Nephron progenitor cell (in vitro differentiated cells): ENCODE data around the gene PKM.

Experiments used
- DNase-seq: peaks from one replicate; pipeline ENCODE4 v3.0.0; 2021
- H3K27ac Mint-ChIP-seq: 2 replicates; pipeline ENCODE4 v1.8.0; 2021; ENCODE audit warnings: mild to moderate bottlenecking, moderate library complexity, mixed read lengths
- H3K27me3 Mint-ChIP-seq: 2 replicates; pipeline ENCODE4 v1.8.0; 2021; ENCODE audit warnings: mild to moderate bottlenecking, low read depth, mixed read lengths; ENCODE audit not compliant: poor library complexity
- H3K36me3 Mint-ChIP-seq: 2 replicates; pipeline ENCODE4 v1.8.0; 2021; ENCODE audit warnings: low read depth, mixed read lengths
- H3K4me1 Mint-ChIP-seq: 2 replicates; pipeline ENCODE4 v1.8.0; 2021; ENCODE audit warnings: mixed read lengths
- H3K4me3 Mint-ChIP-seq: 2 replicates; pipeline ENCODE4 v1.8.0; 2021; ENCODE audit warnings: mild to moderate bottlenecking, moderate library complexity, mixed read lengths
- H3K9me3 Mint-ChIP-seq: 2 replicates; pipeline ENCODE4 v1.8.0; 2021; ENCODE audit warnings: mild to moderate bottlenecking, moderate library complexity, mixed read lengths
- CTCF ChIP-seq: fragments of 200-600 bp; sonication (generic); IDR thresholded peaks from 2 replicates; pipeline ENCODE4 v1.5.0; 2021; ENCODE audit warnings: antibody characterized with exemption

PKM gene

GRCh38 chr15:72216079-72216478, 14.9 kb downstream of the PKM start:
- Mint-ChIP-seq H3K4me1 (peaks cover 19% of the 10 kb centered on the region), H3K9me3 (no peaks in the 10 kb centered on the region), H3K27me3 (no peaks in the 10 kb centered on the region), H3K27ac (no peak overlapping the region), H3K36me3 (peaks cover 93% of the 10 kb centered on the region), H3K4me3 (no peak overlapping the region)
- DNase-seq = no peak
- TF ChIP-seq CTCF = no peak

GRCh38 chr15:72207558-72208085, 23.4 kb downstream of the PKM start:
- no peak for DNase-seq
- Mint-ChIP-seq H3K4me3 (no peak overlapping the region), H3K4me1 (no peaks in the 10 kb centered on the region), H3K9me3 (no peaks in the 10 kb centered on the region), H3K36me3 (peaks cover 94% of the 10 kb centered on the region), H3K27ac (no peak overlapping the region), H3K27me3 (no peaks in the 10 kb centered on the region)
- no peak for TF ChIP-seq CTCF

- H3K9me3 Mint-ChIP-seq = no peaks in the 10 kb centered on the region
- H3K27ac Mint-ChIP-seq = no peak overlapping the region
- no peak overlapping the region for H3K4me3 Mint-ChIP-seq
- peaks cover 89% of the 10 kb centered on the region for H3K36me3 Mint-ChIP-seq
- DNase-seq = no peak
- no peak for TF ChIP-seq CTCF
- H3K27me3 Mint-ChIP-seq = no peaks in the 10 kb centered on the region
- H3K4me1 Mint-ChIP-seq = no peaks in the 10 kb centered on the region
These were observed 24.4 kb downstream of the PKM start for GRCh38 chr15:72206677-72207000.

GRCh38 chr15:72205896-72206676, 24.9 kb downstream of the PKM start:
- H3K4me1 Mint-ChIP-seq = no peaks in the 10 kb centered on the region
- TF ChIP-seq CTCF = no peak
- peak overlapping the region; percentile 61 for H3K27ac Mint-ChIP-seq
- H3K4me3 Mint-ChIP-seq = no peak overlapping the region
- peaks cover 84% of the 10 kb centered on the region for H3K36me3 Mint-ChIP-seq
- DNase-seq = no peak
- no peaks in the 10 kb centered on the region for H3K9me3 Mint-ChIP-seq
- H3K27me3 Mint-ChIP-seq = no peaks in the 10 kb centered on the region

GRCh38 chr15:72205273-72205672, 25.7 kb downstream of the PKM start:
- no peak for DNase-seq
- H3K27ac Mint-ChIP-seq = peak overlapping the region; percentile 61
- H3K4me1 Mint-ChIP-seq = no peaks in the 10 kb centered on the region
- peaks cover 86% of the 10 kb centered on the region for H3K36me3 Mint-ChIP-seq
- peaks cover 3% of the 10 kb centered on the region for H3K27me3 Mint-ChIP-seq
- no peaks in the 10 kb centered on the region for H3K9me3 Mint-ChIP-seq
- no peak for TF ChIP-seq CTCF
- no peak overlapping the region for H3K4me3 Mint-ChIP-seq

GRCh38 chr15:72203507-72203837, 27.5 kb downstream of the PKM start:
- peaks cover 14% of the 10 kb centered on the region for H3K27me3 Mint-ChIP-seq
- no peak for DNase-seq
- H3K36me3 Mint-ChIP-seq = peaks cover 89% of the 10 kb centered on the region
- H3K9me3 Mint-ChIP-seq = no peaks in the 10 kb centered on the region
- H3K4me3 Mint-ChIP-seq = no peak overlapping the region
- no peaks in the 10 kb centered on the region for H3K4me1 Mint-ChIP-seq
- peak overlapping the region; percentile 84 for H3K27ac Mint-ChIP-seq
- no peak for TF ChIP-seq CTCF
